Activated T-cell treated with anti-CD3 and anti-CD28 coated beads, Interleukin-2, amount 50 U/mL, for 4 hours (primary cell): ENCODE results near the gene ZSCAN25. TPM values are rescaled to one million over a fixed set of nuclear protein-coding genes. Genes with fewer than 3 reads are reported as not detected.

Source experiments
- ATAC-seq, 2 donors: fragments of 200-7000 bp; cut with Tn5 transposase; one replicate each; pipeline ENCODE4 v1.10.0; 2021
- DNase-seq: peaks from one replicate; pipeline ENCODE4 v3.0.0-alpha.2; 2020
- H3K27me3 Mint-ChIP-seq: one replicate; pipeline ENCODE4 v1.8.0; 2021; ENCODE audit warnings: low read depth, mixed read lengths
- H3K36me3 Mint-ChIP-seq: one replicate; pipeline ENCODE4 v1.8.0; 2022; ENCODE audit warnings: mixed read lengths; ENCODE audit not compliant: insufficient read depth
- H3K4me1 Mint-ChIP-seq: one replicate; pipeline ENCODE4 v1.8.0; 2021; ENCODE audit warnings: low read depth, mixed read lengths
- H3K4me3 Mint-ChIP-seq: one replicate; pipeline ENCODE4 v1.8.0; 2021; ENCODE audit warnings: mild to moderate bottlenecking, moderate library complexity, mixed read lengths
- H3K9me3 Mint-ChIP-seq: one replicate; pipeline ENCODE4 v1.8.0; 2021; ENCODE audit warnings: mixed read lengths
- total RNA-seq, 3 donors: library from RNA; stranded (reverse); gene quantifications; one replicate each; pipeline ENCODE4 v1.2.1, GENCODE V29; 2021

ZSCAN25 gene
- total RNA-seq, 3 donors from 2014 or later: 32.9 to 34.4 (median 34.1) TPM

- ATAC-seq: no peak
- H3K27me3 Mint-ChIP-seq: no peaks in the 10 kb centered on the region
These were observed 60.9 kb downstream of the ZSCAN25 start for GRCh38 chr7:99677648-99678045.

GRCh38 chr7:99679032-99679399, 62.3 kb downstream of the ZSCAN25 start:
- H3K27me3 Mint-ChIP-seq: no peaks in the 10 kb centered on the region
- DNase-seq (no peak), ATAC-seq (no peak)
- no peak overlapping the region for H3K4me3 Mint-ChIP-seq
- H3K36me3 Mint-ChIP-seq: peaks cover 8% of the 10 kb centered on the region
- H3K4me1 Mint-ChIP-seq: peaks cover 20% of the 10 kb centered on the region
- peaks cover 3% of the 10 kb centered on the region for H3K9me3 Mint-ChIP-seq

More at GRCh38 chr7:99677648-99678045, 60.9 kb downstream of the ZSCAN25 start:
- Mint-ChIP-seq H3K4me1 (peaks cover 22% of the 10 kb centered on the region), H3K9me3 (peaks cover 3% of the 10 kb centered on the region), H3K4me3 (no peak overlapping the region), H3K36me3 (peaks cover 3% of the 10 kb centered on the region)
- DNase-seq: no peak

GRCh38 chr7:99679400-99680191, 62.9 kb downstream of the ZSCAN25 start, which contains the start of gene CYP3A5:
CYP3A5 (minus strand) TSS chr7:99679996; CDS start chr7:99679896, 100 bp downstream.
- peaks cover 15% of the 10 kb centered on the region for H3K4me1 Mint-ChIP-seq
- H3K36me3 Mint-ChIP-seq: peaks cover 8% of the 10 kb centered on the region
- H3K9me3 Mint-ChIP-seq: peaks cover 3% of the 10 kb centered on the region
- no peaks in the 10 kb centered on the region for H3K27me3 Mint-ChIP-seq
- H3K4me3 Mint-ChIP-seq: no peak within 1 kb of the TSS
- no peak for DNase-seq
- no peak for ATAC-seq

Other genes starting within 250 kb of the ZSCAN25 start
- 100 to 1,000 TPM; 240 to 282 (median 274) TPM for gene ARPC1B, start 242.2 kb upstream of the ZSCAN25 start, total RNA-seq
- 100 to 1,000 TPM; 231 to 255 (median 235) TPM for gene PDAP1, start 208.3 kb upstream of the ZSCAN25 start, total RNA-seq
- gene BUD31, start 208.0 kb upstream of the ZSCAN25 start, total RNA-seq: 100 to 1,000 TPM; 174 to 231 (median 178) TPM
- gene PTCD1, start 178.1 kb upstream of the ZSCAN25 start, total RNA-seq: 10 to 100 TPM; 11.9 to 15.1 (median 13.9) TPM
- 10 to 100 TPM; 85.8 to 99.9 (median 86.9) TPM for gene CPSF4, start 178.0 kb upstream of the ZSCAN25 start, total RNA-seq
- 100 to 1,000 TPM; 346 to 393 (median 391) TPM for gene ATP5MF, start 150.8 kb upstream of the ZSCAN25 start, total RNA-seq
- 1 to 10 TPM; 5.4 to 9.4 (median 7.1) TPM for gene ZNF789, start 144.1 kb upstream of the ZSCAN25 start, total RNA-seq
- gene ZNF394, start 116.7 kb upstream of the ZSCAN25 start, total RNA-seq: 10 to 100 TPM; 32.0 to 38.1 (median 34.8) TPM
- 1 to 10 TPM; 4.9 to 6.4 (median 6.3) TPM for gene ZKSCAN5, start 112.3 kb upstream of the ZSCAN25 start, total RNA-seq
- 1 to 10 TPM; 6.1 to 6.7 (median 6.6) TPM for gene FAM200A, start 64.8 kb upstream of the ZSCAN25 start, total RNA-seq
- 10 to 100 TPM; 52.5 to 61.6 (median 59.2) TPM for gene ZNF655, start 58.3 kb upstream of the ZSCAN25 start, total RNA-seq
- under 1 TPM in 2 of 3 donors, not detected in 1; 0.38 to 0.71 TPM for gene TMEM225B, start 18.7 kb upstream of the ZSCAN25 start, total RNA-seq
- under 1 TPM in 2 of 3 donors, not detected in 1; 0.20 to 0.63 TPM for gene CYP3A5, start 63.0 kb downstream of the ZSCAN25 start, total RNA-seq
- not detected for gene CYP3A7, start 118.2 kb downstream of the ZSCAN25 start, total RNA-seq
- under 1 TPM in 2 of 3 donors, not detected in 1; 0.11 to 0.23 TPM for gene CYP3A4, start 167.2 kb downstream of the ZSCAN25 start, total RNA-seq
- not detected for gene CYP3A43, start 211.1 kb downstream of the ZSCAN25 start, total RNA-seq